GM12878 (cell line): ENCODE measurements around the gene HSD3B2. TPM values are rescaled to one million over a fixed set of nuclear protein-coding genes. Genes with fewer than 3 reads are reported as not detected.

Experiments
- ATAC-seq: fragments of 200-7000 bp; cut with Tn5 transposase; 3 replicates; pipeline ENCODE4 v1.9.1; 2020; ENCODE audit warnings: mild to moderate bottlenecking, moderate library complexity
- BruUV-seq: library from RNA; stranded (reverse); fragments of 400-500 nt; replicated peaks from 2 replicates; lab custom pipeline; 2021; lab: Mats Ljungman, UMichigan
- CTCF ChIA-PET: fragments of 300-600 bp; sonication (Branson Sonifier 250); formaldehyde crosslinking; extraction: SDS; loops from one replicate; lab custom pipeline; 2021; ENCODE audit warnings: inconsistent platforms; lab: Yijun Ruan, JAX
- POLR2A ChIA-PET: fragments of 350-600 bp; formaldehyde crosslinking; extraction: SDS; loops from one replicate; lab custom pipeline; 2021; ENCODE audit warnings: inconsistent platforms; lab: Charles Lee
- RAD21 ChIA-PET: fragments of 300-600 bp; sonication (Branson Sonifier 250); formaldehyde crosslinking; loops from one replicate; lab custom pipeline; 2023; ENCODE audit warnings: antibody characterized with exemption; ENCODE audit not compliant: unreplicated experiment; lab: Charles Lee
- SMC1A ChIA-PET: fragments of 300-600 bp; sonication (Branson Sonifier 250); formaldehyde crosslinking; loops from one replicate; lab custom pipeline; 2023; ENCODE audit not compliant: unreplicated experiment, uncharacterized antibody; lab: Charles Lee
- DNase-seq: peaks from one replicate; pipeline ENCODE4 v3.0.0-alpha.2; 2011; ENCODE audit warnings: low read depth, low spot score
- FAIRE-seq: peaks from 3 replicates; lab custom pipeline; 2011; peaks lifted over from hg19 to GRCh38; lab: Jason Lieb, UNC
- H2AFZ ChIP-seq: 2 replicates; pipeline ENCODE4 v1.6.0; 2011; ENCODE audit warnings: low read depth, low read length, control low read depth; ENCODE audit not compliant: control insufficient read depth
- H3K27ac ChIP-seq: 2 replicates; pipeline ENCODE4 v1.5.1; 2011; ENCODE audit warnings: control low read depth; ENCODE audit not compliant: control insufficient read depth, insufficient read depth
- H3K27me3 ChIP-seq, 2 experiments: replicated peaks in 1 of 2; 2 replicates each; pipeline versions ENCODE4 v1.6.0 to v1.6.1; 2011; ENCODE audit warnings: low read length in 1 of 2; ENCODE audit not compliant: control insufficient read depth in 2 of 2, insufficient read depth in 2 of 2
- H3K36me3 ChIP-seq, 2 experiments: 2 replicates each; pipeline ENCODE4 v1.5.1; 2011; ENCODE audit warnings: low read length in 1 of 2; ENCODE audit not compliant: control insufficient read depth in 2 of 2, insufficient read depth in 2 of 2
- H3K4me1 ChIP-seq: 2 replicates; pipeline ENCODE4 v1.6.1; 2011; ENCODE audit warnings: mild to moderate bottlenecking, low read length, moderate library complexity, mixed read lengths; ENCODE audit not compliant: control insufficient read depth, insufficient read depth
- H3K4me2 ChIP-seq: 2 replicates; pipeline ENCODE4 v1.6.0; 2011; ENCODE audit warnings: control low read depth; ENCODE audit not compliant: control insufficient read depth, insufficient read depth
- H3K4me3 ChIP-seq: fragments of 200-600 bp; sonication (generic); 2 replicates; pipeline ENCODE4 v1.5.1; 2016
- H3K79me2 ChIP-seq: 2 replicates; pipeline ENCODE4 v1.6.0; 2011; ENCODE audit warnings: low read length; ENCODE audit not compliant: control insufficient read depth, insufficient read depth
- H3K9ac ChIP-seq: 2 replicates; pipeline ENCODE4 v1.8.0; 2011; ENCODE audit warnings: low read length, control low read depth, mixed read lengths; ENCODE audit not compliant: control insufficient read depth, insufficient read depth
- H3K9me3 ChIP-seq: replicated peaks from 3 replicates; pipeline ENCODE4 v1.5.1; 2011; ENCODE audit warnings: mild to moderate bottlenecking, low read length; ENCODE audit not compliant: control insufficient read depth, insufficient read depth
- H4K20me1 ChIP-seq: 2 replicates; pipeline ENCODE4 v1.6.0; 2011; ENCODE audit not compliant: control insufficient read depth, insufficient read depth
- BMI1 ChIP-seq: fragments of 450-650 bp; IDR thresholded peaks from 2 replicates; pipeline ENCODE4 v1.6.1; 2016; ENCODE audit warnings: mild to moderate bottlenecking, moderate library complexity, borderline replicate concordance
- CBX5 ChIP-seq: sonication (generic); IDR thresholded peaks from 2 replicates; pipeline ENCODE4 v1.6.1; 2016; ENCODE audit warnings: low read depth, moderate library complexity, mild to moderate bottlenecking, inconsistent platforms
- FOXM1 ChIP-seq: IDR thresholded peaks from 2 replicates; pipeline ENCODE4 v1.6.1; 2012; ENCODE audit warnings: low read depth, mild to moderate bottlenecking, inconsistent platforms, low read length, moderate library complexity
- HDAC6 ChIP-seq: fragments of 200-600 bp; sonication (generic); IDR thresholded peaks from one replicate; pipeline ENCODE4 v1.8.0; 2017; ENCODE audit warnings: antibody characterized with exemption; ENCODE audit not compliant: unreplicated experiment
- KLF5 ChIP-seq: fragments of 450-650 bp; IDR thresholded peaks from 2 replicates; pipeline ENCODE4 v1.6.1; 2014; ENCODE audit warnings: mild to moderate bottlenecking; ENCODE audit not compliant: partially characterized antibody
- MEF2B ChIP-seq: fragments of 450-650 bp; IDR thresholded peaks from 2 replicates; pipeline ENCODE4 v1.6.1; 2018; ENCODE audit warnings: mild to moderate bottlenecking, moderate library complexity; ENCODE audit not compliant: partially characterized antibody, poor library complexity, severe bottlenecking
- PAX8 ChIP-seq: fragments of 450-650 bp; IDR thresholded peaks from 2 replicates; pipeline ENCODE4 v1.6.1; 2017; ENCODE audit warnings: mild to moderate bottlenecking, moderate library complexity
- SREBF2 ChIP-seq: IDR thresholded peaks from 2 replicates; pipeline ENCODE4 v1.6.1; 2012; ENCODE audit warnings: mild to moderate bottlenecking, low read length
- SRF ChIP-seq, 2 experiments: IDR thresholded peaks; 2 replicates each; pipeline ENCODE4 v1.6.1; 2011; ENCODE audit warnings: low read depth in 2 of 2, low read length in 2 of 2, mild to moderate bottlenecking in 1 of 2, moderate library complexity in 1 of 2
- TARDBP ChIP-seq: IDR thresholded peaks from 2 replicates; pipeline ENCODE4 v1.6.1; 2016; ENCODE audit warnings: borderline replicate concordance
- ZNF207 ChIP-seq: fragments of 450-650 bp; IDR thresholded peaks from 2 replicates; pipeline ENCODE4 v1.6.1; 2014; ENCODE audit warnings: antibody characterized with exemption, mild to moderate bottlenecking, borderline replicate concordance
- WGBS: methylation state at CpG from one replicate; pipeline ENCODE4 v1.1.6; 2016; ENCODE audit warnings: low lambda C conversion rate; ENCODE audit not compliant: insufficient replicate concordance, insufficient coverage; ENCODE audit errors: missing lambda C conversion rate; 5-methylcytosine and 5-hydroxymethylcytosine counted together
- in situ Hi-C: fragments of 300-500 bp; cut with MboI; formaldehyde crosslinking; loops from 9 replicates; pipeline ENCODE4 v1.14.3; 2018; ENCODE audit warnings: mixed read lengths
- intact Hi-C: fragments of 100-400 bp; cut with micrococcal nuclease; formaldehyde crosslinking; loops from one replicate; pipeline ENCODE4 v1.14.2; 2022; ENCODE audit not compliant: unreplicated experiment
- polyA plus RNA-seq, 11 experiments: library from polyadenylated mRNA; depleted of rRNA in 4 of 11; unstranded in 6 of 11; stranded (reverse) in 5 of 11; fragments of >200 nt; fragmentation: Nextera tagmentation in 4 of 11; fragmentation: Illumina TruSeq in 1 of 11; extraction: Ambion mirVana in 4 of 11; extraction: Trizol in 1 of 11; gene quantifications; 1 replicate in 1 of 11; 2 replicates in 10 of 11; pipeline versions ENCODE4 v1.2.1 to v1.2.3, GENCODE V29; 2011 to 2016; ENCODE audit warnings: inconsistent platforms in 2 of 11, missing spikeins in 2 of 11, low read depth in 1 of 11
- total RNA-seq, 4 experiments: library from RNA; depleted of rRNA in 3 of 4; stranded (reverse); fragments of >200 nt in 3 of 4; fragmentation: Illumina TruSeq in 1 of 4; extraction: Trizol in 1 of 4; gene quantifications; 2 replicates each; pipeline versions ENCODE4 v1.2.1 to v1.2.3, GENCODE V29; 2013 to 2021
- TF ChIP-seq, protein P1 (sequence below): IDR thresholded peaks from 2 replicates; pipeline ENCODE4 v1.6.1; 2012; ENCODE audit warnings: improper control_type of control experiment, low read depth, low read length; ENCODE audit not compliant: insufficient replicate concordance
- TF ChIP-seq, protein P2 (sequence below): fragments of 450-650 bp; IDR thresholded peaks from 2 replicates; pipeline ENCODE4 v1.6.1; 2016; ENCODE audit warnings: mild to moderate bottlenecking, moderate library complexity, borderline replicate concordance

Gene HSD3B2
- total and polyA plus RNA-seq, 10 of the 15 experiments (the other 5 are each of a cell fraction or from before 2014, with no cell fraction given) = 0.56 TPM; not detected in 9

DNA sequence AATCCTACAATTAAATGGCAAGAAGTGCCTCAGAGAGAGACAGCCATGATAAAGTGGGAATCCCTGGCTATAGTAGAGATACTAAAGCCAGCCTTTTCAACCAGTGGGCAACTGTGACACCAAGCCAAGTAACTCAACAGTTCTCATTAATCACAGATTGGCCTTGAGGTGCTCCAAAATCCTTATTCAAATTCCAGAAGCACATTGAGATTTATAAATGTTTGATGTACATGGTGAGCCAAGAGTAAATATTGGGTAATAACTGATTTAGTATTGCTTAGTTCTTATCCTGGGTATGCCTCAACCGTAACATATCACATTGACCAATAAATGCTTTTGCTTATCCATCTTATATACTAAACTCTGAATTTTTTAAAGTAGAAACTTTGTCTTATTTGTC is 29.3 kb upstream of the HSD3B2 start:
- Histone ChIP-seq H3K9me3 (no peaks in the 10 kb centered on the region), H4K20me1 (no peaks in the 10 kb centered on the region), H3K79me2 (no peaks in the 10 kb centered on the region), H3K27me3 (no peaks in the 10 kb centered on the region), H3K4me2 (no peak overlapping the region), H3K4me1 (no peaks in the 10 kb centered on the region), H2AFZ (no peak overlapping the region), H3K4me3 (no peak overlapping the region), H3K27ac (no peak overlapping the region), H3K9ac (no peak overlapping the region), H3K36me3 (no peaks in the 10 kb centered on the region)
- in situ Hi-C loops (no loop called here), intact Hi-C loops (no loop called here)
- WGBS = 75% methylated on average over 1 of the region's 1 CpG
- no peak for DNase-seq
- POLR2A ChIA-PET = no interaction called here
- RAD21 ChIA-PET = no interaction called here
- BruUV-seq = no TSS peak
- no peak for FAIRE-seq
- ATAC-seq = no peak
- CTCF ChIA-PET = interaction anchor here (2.3 kb wide), 1 partner anchor 13 kb away, joined by 7 read pairs; no protein-coding TSS in a partner anchor
- SMC1A ChIA-PET = no interaction called here
- TF ChIP-seq TARDBP (no peak), PAX8 (no peak), SRF (IDR thresholded peaks at IDR 0.05; ENCODE audit: low read depth in 2 of 2, low read length in 2 of 2) (no peak), BMI1 (no peak), CBX5 (no peak), MEF2B (no peak), ZNF207 (no peak), KLF5 (no peak), HDAC6 (no peak), SREBF2 (no peak), FOXM1 (no peak)
- TF ChIP-seq, protein P1, sequence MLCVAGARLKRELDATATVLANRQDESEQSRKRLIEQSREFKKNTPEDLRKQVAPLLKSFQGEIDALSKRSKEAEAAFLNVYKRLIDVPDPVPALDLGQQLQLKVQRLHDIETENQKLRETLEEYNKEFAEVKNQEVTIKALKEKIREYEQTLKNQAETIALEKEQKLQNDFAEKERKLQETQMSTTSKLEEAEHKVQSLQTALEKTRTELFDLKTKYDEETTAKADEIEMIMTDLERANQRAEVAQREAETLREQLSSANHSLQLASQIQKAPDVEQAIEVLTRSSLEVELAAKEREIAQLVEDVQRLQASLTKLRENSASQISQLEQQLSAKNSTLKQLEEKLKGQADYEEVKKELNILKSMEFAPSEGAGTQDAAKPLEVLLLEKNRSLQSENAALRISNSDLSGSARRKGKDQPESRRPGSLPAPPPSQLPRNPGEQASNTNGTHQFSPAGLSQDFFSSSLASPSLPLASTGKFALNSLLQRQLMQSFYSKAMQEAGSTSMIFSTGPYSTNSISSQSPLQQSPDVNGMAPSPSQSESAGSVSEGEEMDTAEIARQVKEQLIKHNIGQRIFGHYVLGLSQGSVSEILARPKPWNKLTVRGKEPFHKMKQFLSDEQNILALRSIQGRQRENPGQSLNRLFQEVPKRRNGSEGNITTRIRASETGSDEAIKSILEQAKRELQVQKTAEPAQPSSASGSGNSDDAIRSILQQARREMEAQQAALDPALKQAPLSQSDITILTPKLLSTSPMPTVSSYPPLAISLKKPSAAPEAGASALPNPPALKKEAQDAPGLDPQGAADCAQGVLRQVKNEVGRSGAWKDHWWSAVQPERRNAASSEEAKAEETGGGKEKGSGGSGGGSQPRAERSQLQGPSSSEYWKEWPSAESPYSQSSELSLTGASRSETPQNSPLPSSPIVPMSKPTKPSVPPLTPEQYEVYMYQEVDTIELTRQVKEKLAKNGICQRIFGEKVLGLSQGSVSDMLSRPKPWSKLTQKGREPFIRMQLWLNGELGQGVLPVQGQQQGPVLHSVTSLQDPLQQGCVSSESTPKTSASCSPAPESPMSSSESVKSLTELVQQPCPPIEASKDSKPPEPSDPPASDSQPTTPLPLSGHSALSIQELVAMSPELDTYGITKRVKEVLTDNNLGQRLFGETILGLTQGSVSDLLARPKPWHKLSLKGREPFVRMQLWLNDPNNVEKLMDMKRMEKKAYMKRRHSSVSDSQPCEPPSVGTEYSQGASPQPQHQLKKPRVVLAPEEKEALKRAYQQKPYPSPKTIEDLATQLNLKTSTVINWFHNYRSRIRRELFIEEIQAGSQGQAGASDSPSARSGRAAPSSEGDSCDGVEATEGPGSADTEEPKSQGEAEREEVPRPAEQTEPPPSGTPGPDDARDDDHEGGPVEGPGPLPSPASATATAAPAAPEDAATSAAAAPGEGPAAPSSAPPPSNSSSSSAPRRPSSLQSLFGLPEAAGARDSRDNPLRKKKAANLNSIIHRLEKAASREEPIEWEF = no peak
- TF ChIP-seq, protein P2, sequence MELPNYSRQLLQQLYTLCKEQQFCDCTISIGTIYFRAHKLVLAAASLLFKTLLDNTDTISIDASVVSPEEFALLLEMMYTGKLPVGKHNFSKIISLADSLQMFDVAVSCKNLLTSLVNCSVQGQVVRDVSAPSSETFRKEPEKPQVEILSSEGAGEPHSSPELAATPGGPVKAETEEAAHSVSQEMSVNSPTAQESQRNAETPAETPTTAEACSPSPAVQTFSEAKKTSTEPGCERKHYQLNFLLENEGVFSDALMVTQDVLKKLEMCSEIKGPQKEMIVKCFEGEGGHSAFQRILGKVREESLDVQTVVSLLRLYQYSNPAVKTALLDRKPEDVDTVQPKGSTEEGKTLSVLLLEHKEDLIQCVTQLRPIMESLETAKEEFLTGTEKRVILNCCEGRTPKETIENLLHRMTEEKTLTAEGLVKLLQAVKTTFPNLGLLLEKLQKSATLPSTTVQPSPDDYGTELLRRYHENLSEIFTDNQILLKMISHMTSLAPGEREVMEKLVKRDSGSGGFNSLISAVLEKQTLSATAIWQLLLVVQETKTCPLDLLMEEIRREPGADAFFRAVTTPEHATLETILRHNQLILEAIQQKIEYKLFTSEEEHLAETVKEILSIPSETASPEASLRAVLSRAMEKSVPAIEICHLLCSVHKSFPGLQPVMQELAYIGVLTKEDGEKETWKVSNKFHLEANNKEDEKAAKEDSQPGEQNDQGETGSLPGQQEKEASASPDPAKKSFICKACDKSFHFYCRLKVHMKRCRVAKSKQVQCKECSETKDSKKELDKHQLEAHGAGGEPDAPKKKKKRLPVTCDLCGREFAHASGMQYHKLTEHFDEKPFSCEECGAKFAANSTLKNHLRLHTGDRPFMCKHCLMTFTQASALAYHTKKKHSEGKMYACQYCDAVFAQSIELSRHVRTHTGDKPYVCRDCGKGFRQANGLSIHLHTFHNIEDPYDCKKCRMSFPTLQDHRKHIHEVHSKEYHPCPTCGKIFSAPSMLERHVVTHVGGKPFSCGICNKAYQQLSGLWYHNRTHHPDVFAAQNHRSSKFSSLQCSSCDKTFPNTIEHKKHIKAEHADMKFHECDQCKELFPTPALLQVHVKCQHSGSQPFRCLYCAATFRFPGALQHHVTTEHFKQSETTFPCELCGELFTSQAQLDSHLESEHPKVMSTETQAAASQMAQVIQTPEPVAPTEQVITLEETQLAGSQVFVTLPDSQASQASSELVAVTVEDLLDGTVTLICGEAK = no peak
